Hepatocyte (in vitro differentiated cells): ENCODE results near the gene GMPR. TPM values are rescaled to one million over a fixed set of nuclear protein-coding genes. Genes with fewer than 3 reads are reported as not detected.
A peak's percentile ranks its signal among the peaks of the same experiment; 100 is the strongest.

Source experiments
- DNase-seq: peaks from one replicate; pipeline ENCODE4 v3.0.0-alpha.2; 2016; ENCODE audit warnings: low spot score
- H2AFZ ChIP-seq: fragments of 200-600 bp; sonication (generic); 2 replicates; pipeline ENCODE4 v1.6.0; 2016; ENCODE audit warnings: antibody characterized with exemption, mild to moderate bottlenecking
- H3K27ac ChIP-seq: fragments of 200-600 bp; sonication (generic); 2 replicates; pipeline ENCODE4 v1.5.1; 2016; ENCODE audit warnings: mild to moderate bottlenecking
- H3K27me3 ChIP-seq: fragments of 200-600 bp; sonication (generic); 2 replicates; pipeline ENCODE4 v1.6.1; 2016
- H3K36me3 ChIP-seq: fragments of 200-600 bp; sonication (generic); replicated peaks from 2 replicates; pipeline ENCODE4 v1.5.1; 2016; ENCODE audit warnings: low read depth; ENCODE audit not compliant: insufficient read depth
- H3K4me1 ChIP-seq: fragments of 200-600 bp; sonication (generic); 2 replicates; pipeline ENCODE4 v1.5.1; 2016; ENCODE audit warnings: mild to moderate bottlenecking, moderate library complexity; ENCODE audit not compliant: insufficient read depth
- H3K4me2 ChIP-seq: fragments of 200-600 bp; sonication (generic); 2 replicates; pipeline ENCODE4 v1.6.0; 2016
- H3K4me3 ChIP-seq: fragments of 200-600 bp; sonication (generic); 2 replicates; pipeline ENCODE4 v1.5.1; 2016; ENCODE audit warnings: mild to moderate bottlenecking
- H3K79me2 ChIP-seq: fragments of 200-600 bp; sonication (generic); 2 replicates; pipeline ENCODE4 v1.6.0; 2017; ENCODE audit warnings: mild to moderate bottlenecking
- H3K9me2 ChIP-seq: fragments of 200-600 bp; sonication (generic); replicated peaks from 2 replicates; pipeline ENCODE4 v1.6.0; 2017; ENCODE audit warnings: mild to moderate bottlenecking; ENCODE audit not compliant: insufficient read depth
- H3K9me3 ChIP-seq: fragments of 200-600 bp; sonication (generic); 2 replicates; pipeline ENCODE4 v1.5.1; 2016; ENCODE audit warnings: low read depth, mild to moderate bottlenecking
- H4K20me1 ChIP-seq: fragments of 200-600 bp; sonication (generic); 2 replicates; pipeline ENCODE4 v1.6.0; 2016; ENCODE audit warnings: mild to moderate bottlenecking; ENCODE audit not compliant: insufficient read depth, poor library complexity, severe bottlenecking
- CTCF ChIP-seq: fragments of 200-600 bp; sonication (generic); IDR thresholded peaks from 2 replicates; pipeline ENCODE4 v1.5.1; 2016; ENCODE audit warnings: antibody characterized with exemption, mild to moderate bottlenecking; ENCODE audit not compliant: poor library complexity
- EZH2 ChIP-seq: fragments of 200-600 bp; sonication (generic); IDR thresholded peaks from 2 replicates; pipeline ENCODE4 v1.6.1; 2016; ENCODE audit warnings: antibody characterized with exemption, mild to moderate bottlenecking, borderline replicate concordance
- EZH2phosphoT487 ChIP-seq: fragments of 200-600 bp; sonication (generic); IDR thresholded peaks from one replicate; pipeline ENCODE4 v1.6.1; 2018; ENCODE audit warnings: antibody characterized with exemption, mild to moderate bottlenecking, low read depth, moderate library complexity; ENCODE audit not compliant: unreplicated experiment, severe bottlenecking
- WGBS: methylation state at CpG from one replicate; pipeline ENCODE4 v1.1.6; 2016; ENCODE audit warnings: low lambda C conversion rate; ENCODE audit errors: missing lambda C conversion rate; 5-methylcytosine and 5-hydroxymethylcytosine counted together
- polyA plus RNA-seq: library from polyadenylated mRNA; unstranded; fragments of >200 nt; fragmentation: Nextera tagmentation; extraction: Ambion mirVana; gene quantifications from 2 replicates; pipeline ENCODE4 v1.2.1, GENCODE V29; 2016
- total RNA-seq: library from RNA; depleted of rRNA; stranded (reverse); fragments of >200 nt; gene quantifications from 2 replicates; pipeline ENCODE4 v1.2.3, GENCODE V29; 2014

Gene GMPR
- total and polyA plus RNA-seq, 2 experiments from 2014 or later = 6.1 to 16.5 TPM

GRCh38 chr6:16278048-16278724 lies 39.8 kb downstream of the GMPR start:
- H3K36me3 ChIP-seq = no peaks in the 10 kb centered on the region
- no peaks in the 10 kb centered on the region for H4K20me1 ChIP-seq
- H3K9me3 ChIP-seq = no peaks in the 10 kb centered on the region
- H3K27me3 ChIP-seq = no peaks in the 10 kb centered on the region
- 75% methylated on average over 10 of the region's 10 CpGs for WGBS
- H3K79me2 ChIP-seq = no peaks in the 10 kb centered on the region
- H2AFZ ChIP-seq = no peak overlapping the region
- TF ChIP-seq EZH2phosphoT487 (no peak), EZH2 (no peak)
- H3K9me2 ChIP-seq = no peaks in the 10 kb centered on the region
- H3K4me1 ChIP-seq = peaks cover 27% of the 10 kb centered on the region
- peak overlapping the region; percentile 92 for H3K27ac ChIP-seq
- DNase-seq = peak; percentile 58
- H3K4me3 ChIP-seq = no peak overlapping the region
- peak overlapping the region; percentile 66 for H3K4me2 ChIP-seq

- WGBS = 94% methylated on average over 9 of the region's 9 CpGs
- Histone ChIP-seq H3K9me2 (no peaks in the 10 kb centered on the region), H2AFZ (no peak overlapping the region), H3K27ac (peak overlapping the region; percentile 92), H3K4me3 (no peak overlapping the region), H3K4me2 (peak overlapping the region; percentile 66), H3K4me1 (peaks cover 24% of the 10 kb centered on the region), H4K20me1 (no peaks in the 10 kb centered on the region), H3K27me3 (no peaks in the 10 kb centered on the region), H3K79me2 (no peaks in the 10 kb centered on the region), H3K36me3 (no peaks in the 10 kb centered on the region), H3K9me3 (no peaks in the 10 kb centered on the region)
- no peak for DNase-seq
- no peak for TF ChIP-seq EZH2phosphoT487
- no peak for TF ChIP-seq CTCF
- no peak for TF ChIP-seq EZH2
These were observed 40.4 kb downstream of the GMPR start for GRCh38 chr6:16278750-16279149.

GRCh38 chr6:16279243-16279642 lies 40.9 kb downstream of the GMPR start:
- Histone ChIP-seq H3K27me3 (no peaks in the 10 kb centered on the region), H4K20me1 (no peaks in the 10 kb centered on the region), H3K4me2 (no peak overlapping the region), H2AFZ (no peak overlapping the region), H3K9me2 (no peaks in the 10 kb centered on the region), H3K79me2 (no peaks in the 10 kb centered on the region), H3K9me3 (no peaks in the 10 kb centered on the region), H3K4me1 (peaks cover 21% of the 10 kb centered on the region), H3K4me3 (no peak overlapping the region), H3K36me3 (no peaks in the 10 kb centered on the region), H3K27ac (no peak overlapping the region)
- WGBS = 87% methylated on average over 5 of the region's 5 CpGs
- no peak for DNase-seq
- TF ChIP-seq EZH2phosphoT487 = no peak
- TF ChIP-seq CTCF = no peak
- TF ChIP-seq EZH2 = no peak

- Histone ChIP-seq H3K27ac (no peak overlapping the region), H3K9me2 (no peaks in the 10 kb centered on the region), H2AFZ (no peak overlapping the region), H3K4me1 (peaks cover 14% of the 10 kb centered on the region), H3K27me3 (no peaks in the 10 kb centered on the region), H4K20me1 (no peaks in the 10 kb centered on the region), H3K4me3 (no peak overlapping the region), H3K36me3 (no peaks in the 10 kb centered on the region), H3K79me2 (no peaks in the 10 kb centered on the region), H3K9me3 (no peaks in the 10 kb centered on the region), H3K4me2 (no peak overlapping the region)
- 92% methylated on average over 4 of the region's 4 CpGs for WGBS
- DNase-seq = no peak
- TF ChIP-seq EZH2phosphoT487 (no peak), CTCF (no peak), EZH2 (no peak)
These were observed 44.0 kb downstream of the GMPR start for GRCh38 chr6:16282370-16282769.
